Muscle layer of duodenum (tissue), 2 donors: ENCODE data around the gene GBP1.

Experiments used
- H3K27ac ChIP-seq: one replicate; pipeline ENCODE4 v1.7.0; 2013; ENCODE audit warnings: mild to moderate bottlenecking, low read length
- H3K27me3 ChIP-seq: one replicate; pipeline ENCODE4 v1.7.0; 2013; ENCODE audit warnings: low read depth, mild to moderate bottlenecking, control low read depth, low read length
- H3K36me3 ChIP-seq, 2 donors: one replicate each; pipeline ENCODE4 v1.7.0; 2013; ENCODE audit warnings: low read length in 2 of 2, control low read depth in 1 of 2, mild to moderate bottlenecking in 1 of 2; ENCODE audit not compliant: insufficient read depth in 2 of 2, control insufficient read depth in 1 of 2
- H3K4me1 ChIP-seq, 2 donors: one replicate each; pipeline ENCODE4 v1.7.0; 2013; ENCODE audit warnings: low read length in 2 of 2, mild to moderate bottlenecking in 2 of 2, control low read depth in 1 of 2, moderate library complexity in 1 of 2; ENCODE audit not compliant: insufficient read depth in 2 of 2, control insufficient read depth in 1 of 2
- H3K4me3 ChIP-seq, 2 donors: one replicate each; pipeline ENCODE4 v1.7.0; 2013; ENCODE audit warnings: low read length in 2 of 2, low read depth in 1 of 2, mild to moderate bottlenecking in 1 of 2
- H3K9me3 ChIP-seq, 2 donors: one replicate each; pipeline ENCODE4 v1.7.0; 2013; ENCODE audit warnings: low read length in 2 of 2, control low read depth in 1 of 2, mild to moderate bottlenecking in 1 of 2; ENCODE audit not compliant: control insufficient read depth in 1 of 2
- donor health status: healthy.

GBP1 gene

GRCh38 chr1:89065079-89065868, at the start of gene GBP1:
Gene GBP1, minus strand, starts transcription at chr1:89065208. Its CDS starts 1,974 bp downstream, at chr1:89063234.
- Histone ChIP-seq H3K4me1 (peaks cover 3 to 12% of the 10 kb centered on the region in 2 donors), H3K27ac (peak within 1 kb of the TSS; percentile 94), H3K4me3 (peak within 1 kb of the TSS; percentile 76 to 87), H3K36me3 (no peaks in the 10 kb centered on the region), H3K9me3 (no peaks in the 10 kb centered on the region), H3K27me3 (no peaks in the 10 kb centered on the region)

- H3K27ac ChIP-seq = no peak overlapping the region
- H3K4me3 ChIP-seq = no peak overlapping the region
- H3K27me3 ChIP-seq = no peaks in the 10 kb centered on the region
- H3K36me3 ChIP-seq = peaks cover 57 to 75% of the 10 kb centered on the region in 2 donors
- peaks cover 0 to 11% of the 10 kb centered on the region in 2 donors for H3K4me1 ChIP-seq
- no peaks in the 10 kb centered on the region for H3K9me3 ChIP-seq
Measured at GRCh38 chr1:89114662-89115061, 49.7 kb upstream of the GBP1 start.

- H3K4me3 ChIP-seq = no peak overlapping the region
- peaks cover 53 to 75% of the 10 kb centered on the region in 2 donors for H3K36me3 ChIP-seq
- H3K27ac ChIP-seq = no peak overlapping the region
- no peaks in the 10 kb centered on the region for H3K9me3 ChIP-seq
- no peaks in the 10 kb centered on the region for H3K27me3 ChIP-seq
- peaks cover 0 to 11% of the 10 kb centered on the region in 2 donors for H3K4me1 ChIP-seq
Measured at GRCh38 chr1:89112871-89113613, 48.0 kb upstream of the GBP1 start.

- peaks cover 42 to 49% of the 10 kb centered on the region in 2 donors for H3K36me3 ChIP-seq
- no peak overlapping the region for H3K4me3 ChIP-seq
- no peaks in the 10 kb centered on the region for H3K27me3 ChIP-seq
- no peaks in the 10 kb centered on the region for H3K9me3 ChIP-seq
- no peaks in the 10 kb centered on the region for H3K4me1 ChIP-seq
- H3K27ac ChIP-seq = no peak overlapping the region
Measured at GRCh38 chr1:89104687-89105086, 39.7 kb upstream of the GBP1 start.

GRCh38 chr1:89104147-89104546, 39.1 kb upstream of the GBP1 start:
- Histone ChIP-seq H3K9me3 (no peaks in the 10 kb centered on the region), H3K36me3 (peaks cover 38 to 44% of the 10 kb centered on the region in 2 donors), H3K27me3 (no peaks in the 10 kb centered on the region), H3K27ac (no peak overlapping the region), H3K4me1 (no peaks in the 10 kb centered on the region), H3K4me3 (no peak overlapping the region)

GRCh38 chr1:89102021-89102420, 37.0 kb upstream of the GBP1 start:
- Histone ChIP-seq H3K4me3 (no peak overlapping the region), H3K27me3 (no peaks in the 10 kb centered on the region), H3K27ac (no peak overlapping the region), H3K9me3 (no peaks in the 10 kb centered on the region), H3K36me3 (peaks cover 20 to 23% of the 10 kb centered on the region in 2 donors), H3K4me1 (no peaks in the 10 kb centered on the region)

GRCh38 chr1:89100412-89100811, 35.4 kb upstream of the GBP1 start:
- H3K9me3 ChIP-seq = peaks cover 0 to 4% of the 10 kb centered on the region in 2 donors
- no peaks in the 10 kb centered on the region for H3K4me1 ChIP-seq
- no peaks in the 10 kb centered on the region for H3K27me3 ChIP-seq
- H3K36me3 ChIP-seq = peaks cover 6 to 16% of the 10 kb centered on the region in 2 donors
- no peak overlapping the region for H3K4me3 ChIP-seq
- no peak overlapping the region for H3K27ac ChIP-seq

- Histone ChIP-seq H3K4me1 (no peaks in the 10 kb centered on the region), H3K4me3 (no peak overlapping the region), H3K27ac (no peak overlapping the region), H3K36me3 (peaks cover 0 to under 1% of the 10 kb centered on the region in 2 donors), H3K27me3 (no peaks in the 10 kb centered on the region), H3K9me3 (peaks cover 0 to 4% of the 10 kb centered on the region in 2 donors)
Measured at GRCh38 chr1:89098857-89099256, 33.8 kb upstream of the GBP1 start.

- H3K36me3 ChIP-seq = no peaks in the 10 kb centered on the region
- H3K27ac ChIP-seq = no peak overlapping the region
- no peaks in the 10 kb centered on the region for H3K4me1 ChIP-seq
- no peaks in the 10 kb centered on the region for H3K27me3 ChIP-seq
- no peak overlapping the region for H3K4me3 ChIP-seq
- H3K9me3 ChIP-seq = peaks cover 0 to 4% of the 10 kb centered on the region in 2 donors
Measured at GRCh38 chr1:89095737-89096136, 30.7 kb upstream of the GBP1 start.

- H3K36me3 ChIP-seq = no peaks in the 10 kb centered on the region
- no peak overlapping the region for H3K27ac ChIP-seq
- H3K9me3 ChIP-seq = no peaks in the 10 kb centered on the region
Measured at GRCh38 chr1:89089962-89090361, 25.0 kb upstream of the GBP1 start.

GRCh38 chr1:89088572-89088971, 23.6 kb upstream of the GBP1 start:
- H3K27ac ChIP-seq = no peak overlapping the region
- H3K4me1 ChIP-seq = no peaks in the 10 kb centered on the region
- no peaks in the 10 kb centered on the region for H3K36me3 ChIP-seq
- no peak overlapping the region for H3K4me3 ChIP-seq
- H3K27me3 ChIP-seq = no peaks in the 10 kb centered on the region
- no peaks in the 10 kb centered on the region for H3K9me3 ChIP-seq

More at GRCh38 chr1:89089962-89090361, 25.0 kb upstream of the GBP1 start:
- H3K4me3 ChIP-seq = no peak overlapping the region
- no peaks in the 10 kb centered on the region for H3K4me1 ChIP-seq
- H3K27me3 ChIP-seq = no peaks in the 10 kb centered on the region
